Activated CD4-positive, alpha-beta T cell treated with anti-CD3 and anti-CD28 coated beads for 36 hours (primary cell): ENCODE measurements around the gene CYTH1. TPM values are rescaled to one million over a fixed set of nuclear protein-coding genes. Genes with fewer than 3 reads are reported as not detected.
A peak's percentile ranks its signal among the peaks of the same experiment; 100 is the strongest.

Source experiments
- ATAC-seq: fragments of 200-7000 bp; cut with Tn5 transposase; one replicate; pipeline ENCODE4 v1.10.0; 2021; ENCODE audit warnings: mild to moderate bottlenecking, moderate library complexity
- CTCF ChIA-PET: fragments of 350-600 bp; sonication (Branson Sonifier 250); formaldehyde crosslinking; loops from one replicate; lab custom pipeline; 2021; ENCODE audit warnings: antibody characterized with exemption; lab: Charles Lee
- POLR2A ChIA-PET: fragments of 350-600 bp; sonication (Branson Sonifier 250); formaldehyde crosslinking; loops from one replicate; lab custom pipeline; 2021; ENCODE audit warnings: antibody characterized with exemption, inconsistent platforms; lab: Charles Lee
- DNase-seq: peaks from one replicate; pipeline ENCODE4 v3.0.0-alpha.2; 2020
- H3K27ac Mint-ChIP-seq: one replicate; pipeline ENCODE4 v1.8.0; 2021; ENCODE audit warnings: mixed read lengths
- H3K27me3 Mint-ChIP-seq: one replicate; pipeline ENCODE4 v1.8.0; 2021; ENCODE audit warnings: mixed read lengths
- H3K36me3 Mint-ChIP-seq: one replicate; pipeline ENCODE4 v1.8.0; 2021; ENCODE audit warnings: low read depth, mixed read lengths
- H3K4me1 Mint-ChIP-seq: one replicate; pipeline ENCODE4 v1.8.0; 2021; ENCODE audit warnings: mixed read lengths
- H3K4me3 Mint-ChIP-seq: one replicate; pipeline ENCODE4 v1.8.0; 2021; ENCODE audit warnings: mild to moderate bottlenecking, moderate library complexity, mixed read lengths
- H3K9me3 Mint-ChIP-seq: one replicate; pipeline ENCODE4 v1.8.0; 2021; ENCODE audit warnings: low read depth, mixed read lengths
- intact Hi-C, 2 experiments: fragments of 100-400 bp; cut with DNase I in 1 of 2; cut with micrococcal nuclease in 1 of 2; formaldehyde crosslinking; loops; one replicate each; pipeline versions ENCODE4 v1.14.2 to v1.15.1; 2022 to 2024; cut with DNase I, micrococcal nuclease
- total RNA-seq, 2 experiments: library from RNA; stranded (reverse); gene quantifications; one replicate each; pipeline ENCODE4 v1.2.3, GENCODE V29; 2021

The CYTH1 gene
- total RNA-seq, 2 experiments from 2014 or later, result 109 to 130 TPM

GRCh38 chr17:78708510-78708973 is 73.5 kb downstream of the CYTH1 start:
- H3K27me3 Mint-ChIP-seq, result no peaks in the 10 kb centered on the region
- peak overlapping the region; percentile 49 for H3K4me3 Mint-ChIP-seq
- peak overlapping the region; percentile 86 for H3K27ac Mint-ChIP-seq
- H3K4me1 Mint-ChIP-seq, result peaks cover 67% of the 10 kb centered on the region
- POLR2A ChIA-PET, result interaction anchor here (0.6 kb wide), 1 partner anchor 11 kb away, joined by 4 read pairs; no protein-coding TSS in a partner anchor
- ATAC-seq (peak; percentile 77), DNase-seq (peak; percentile 82)
- CTCF ChIA-PET, result interaction anchor here (0.8 to 5.1 kb wide), 27 partner anchors 9 to 420 kb away, joined by 3 to 47 read pairs (median 4); no protein-coding TSS in a partner anchor
- intact Hi-C loops, result loop anchor here (1.0 to 5.0 kb wide), 5 partner anchors 36 to 264 kb away; no protein-coding TSS in a partner anchor
- H3K9me3 Mint-ChIP-seq, result no peaks in the 10 kb centered on the region
- peaks cover 36% of the 10 kb centered on the region for H3K36me3 Mint-ChIP-seq

GRCh38 chr17:78707923-78708322 is 74.2 kb downstream of the CYTH1 start:
- CTCF ChIA-PET, result interaction anchor here (0.6 to 5.1 kb wide), 15 partner anchors 10 to 286 kb away, joined by 3 to 47 read pairs (median 6); no protein-coding TSS in a partner anchor
- peaks cover 38% of the 10 kb centered on the region for H3K36me3 Mint-ChIP-seq
- DNase-seq (no peak), ATAC-seq (no peak)
- POLR2A ChIA-PET, result no interaction called here
- peak overlapping the region; percentile 86 for H3K27ac Mint-ChIP-seq
- intact Hi-C loops, result loop anchor here (1.0 to 5.0 kb wide), 5 partner anchors 37 to 263 kb away; no protein-coding TSS in a partner anchor
- H3K4me3 Mint-ChIP-seq, result no peak overlapping the region
- H3K4me1 Mint-ChIP-seq, result peaks cover 60% of the 10 kb centered on the region
- no peaks in the 10 kb centered on the region for H3K9me3 Mint-ChIP-seq
- no peaks in the 10 kb centered on the region for H3K27me3 Mint-ChIP-seq

GRCh38 chr17:78707016-78707415 is 75.1 kb downstream of the CYTH1 start:
- POLR2A ChIA-PET, result no interaction called here
- ATAC-seq (no peak), DNase-seq (no peak)
- intact Hi-C loops, result loop anchor here in 1 of 2 experiments (5.0 kb wide), 1 partner anchor 210 kb away; no protein-coding TSS in a partner anchor
- Mint-ChIP-seq H3K27ac (no peak overlapping the region), H3K27me3 (no peaks in the 10 kb centered on the region), H3K36me3 (peaks cover 40% of the 10 kb centered on the region), H3K9me3 (no peaks in the 10 kb centered on the region), H3K4me3 (no peak overlapping the region), H3K4me1 (peaks cover 53% of the 10 kb centered on the region)
- CTCF ChIA-PET, result interaction anchor here (0.9 to 5.1 kb wide), 11 partner anchors 10 to 172 kb away, joined by 3 to 47 read pairs (median 6); no protein-coding TSS in a partner anchor

- Mint-ChIP-seq H3K27me3 (no peaks in the 10 kb centered on the region), H3K4me3 (no peak overlapping the region), H3K27ac (no peak overlapping the region), H3K36me3 (peaks cover 45% of the 10 kb centered on the region), H3K4me1 (peaks cover 47% of the 10 kb centered on the region), H3K9me3 (no peaks in the 10 kb centered on the region)
- ChIA-PET POLR2A (no interaction called here), CTCF (interaction anchor here (0.9 to 5.1 kb wide), 8 partner anchors 9 to 171 kb away, joined by 3 to 47 read pairs (median 3); no protein-coding TSS in a partner anchor)
- ATAC-seq (no peak), DNase-seq (no peak)
- intact Hi-C loops, result loop anchor here in 1 of 2 experiments (5.0 kb wide), 1 partner anchor 209 kb away; no protein-coding TSS in a partner anchor
Measured at GRCh38 chr17:78706271-78706915, 75.7 kb downstream of the CYTH1 start.

GRCh38 chr17:78705071-78705470 is 77.0 kb downstream of the CYTH1 start:
- Mint-ChIP-seq H3K36me3 (peaks cover 47% of the 10 kb centered on the region), H3K9me3 (no peaks in the 10 kb centered on the region), H3K4me3 (no peak overlapping the region), H3K4me1 (peaks cover 37% of the 10 kb centered on the region), H3K27ac (peak overlapping the region; percentile 47), H3K27me3 (no peaks in the 10 kb centered on the region)
- CTCF ChIA-PET, result interaction anchor here (0.5 kb wide), 1 partner anchor 504 kb away, joined by 3 read pairs; no protein-coding TSS in a partner anchor
- ATAC-seq (no peak), DNase-seq (no peak)
- POLR2A ChIA-PET, result no interaction called here
- intact Hi-C loops, result loop anchor here in 1 of 2 experiments (5.0 kb wide), 1 partner anchor 208 kb away; no protein-coding TSS in a partner anchor

- intact Hi-C loops, result no loop called here
- ATAC-seq (no peak), DNase-seq (no peak)
- Mint-ChIP-seq H3K27me3 (no peaks in the 10 kb centered on the region), H3K4me1 (peaks cover 32% of the 10 kb centered on the region), H3K4me3 (no peak overlapping the region), H3K9me3 (no peaks in the 10 kb centered on the region), H3K36me3 (peaks cover 47% of the 10 kb centered on the region), H3K27ac (peak overlapping the region; percentile 31)
- POLR2A ChIA-PET, result no interaction called here
- CTCF ChIA-PET, result interaction anchor here (0.6 kb wide), 1 partner anchor 73 kb away, joined by 3 read pairs; no protein-coding TSS in a partner anchor
Measured at GRCh38 chr17:78704594-78704993, 77.5 kb downstream of the CYTH1 start.

GRCh38 chr17:78697554-78698343 is 84.3 kb downstream of the CYTH1 start:
- H3K27me3 Mint-ChIP-seq, result no peaks in the 10 kb centered on the region
- CTCF ChIA-PET, result interaction anchor here (0.7 to 1.4 kb wide), 6 partner anchors 9 to 128 kb away, joined by 3 to 7 read pairs (median 4); no protein-coding TSS in a partner anchor
- POLR2A ChIA-PET, result interaction anchor here (0.6 to 0.8 kb wide), 3 partner anchors 11 to 435 kb away, joined by 3 to 4 read pairs (median 4); no protein-coding TSS in a partner anchor
- peak overlapping the region; percentile 39 for H3K27ac Mint-ChIP-seq
- no peak for DNase-seq
- no peak overlapping the region for H3K4me3 Mint-ChIP-seq
- H3K36me3 Mint-ChIP-seq, result peaks cover 64% of the 10 kb centered on the region
- intact Hi-C loops, result no loop called here
- no peaks in the 10 kb centered on the region for H3K9me3 Mint-ChIP-seq
- peaks cover 7% of the 10 kb centered on the region for H3K4me1 Mint-ChIP-seq
- peak; percentile 30 for ATAC-seq

- Mint-ChIP-seq H3K9me3 (no peaks in the 10 kb centered on the region), H3K27ac (peak overlapping the region; percentile 34), H3K4me1 (peaks cover 7% of the 10 kb centered on the region), H3K4me3 (no peak overlapping the region), H3K27me3 (no peaks in the 10 kb centered on the region), H3K36me3 (peaks cover 70% of the 10 kb centered on the region)
- DNase-seq, result no peak
- intact Hi-C loops, result no loop called here
- ChIA-PET POLR2A (interaction anchor here (0.6 to 0.8 kb wide), 2 partner anchors 12 to 25 kb away, joined by 4 read pairs; no protein-coding TSS in a partner anchor), CTCF (interaction anchor here (0.7 to 1.1 kb wide), 4 partner anchors 10 to 127 kb away, joined by 3 to 6 read pairs (median 4); no protein-coding TSS in a partner anchor)
- ATAC-seq, result no peak
Measured at GRCh38 chr17:78697122-78697521, 85.0 kb downstream of the CYTH1 start.

GRCh38 chr17:78696016-78696982 is 85.8 kb downstream of the CYTH1 start:
- peaks cover 7% of the 10 kb centered on the region for H3K4me1 Mint-ChIP-seq
- no peaks in the 10 kb centered on the region for H3K27me3 Mint-ChIP-seq
- POLR2A ChIA-PET, result interaction anchor here (0.6 kb wide), 1 partner anchor 287 kb away, joined by 7 read pairs; no protein-coding TSS in a partner anchor
- H3K9me3 Mint-ChIP-seq, result no peaks in the 10 kb centered on the region
- intact Hi-C loops, result no loop called here
- H3K36me3 Mint-ChIP-seq, result peaks cover 66% of the 10 kb centered on the region
- H3K4me3 Mint-ChIP-seq, result no peak overlapping the region
- peak overlapping the region; percentile 34 for H3K27ac Mint-ChIP-seq
- no peak for DNase-seq
- no peak for ATAC-seq
- CTCF ChIA-PET, result interaction anchor here (0.8 to 1.4 kb wide), 5 partner anchors 11 to 372 kb away, joined by 3 to 4 read pairs (median 3); no protein-coding TSS in a partner anchor
